GM12878 (cell line): Measurements from ENCODE around the gene GPR152. TPM values are rescaled to one million over a fixed set of nuclear protein-coding genes. Genes with fewer than 3 reads are reported as not detected.

Experiments
- ATAC-seq: fragments of 200-7000 bp; cut with Tn5 transposase; 3 replicates; pipeline ENCODE4 v1.9.1; 2020; ENCODE audit warnings: mild to moderate bottlenecking, moderate library complexity
- BruUV-seq: library from RNA; stranded (reverse); fragments of 400-500 nt; replicated peaks from 2 replicates; lab custom pipeline; 2021; lab: Mats Ljungman, UMichigan
- CTCF ChIA-PET: fragments of 300-600 bp; sonication (Branson Sonifier 250); formaldehyde crosslinking; extraction: SDS; loops from one replicate; lab custom pipeline; 2021; ENCODE audit warnings: inconsistent platforms; lab: Yijun Ruan, JAX
- POLR2A ChIA-PET: fragments of 350-600 bp; formaldehyde crosslinking; extraction: SDS; loops from one replicate; lab custom pipeline; 2021; ENCODE audit warnings: inconsistent platforms; lab: Charles Lee
- RAD21 ChIA-PET: fragments of 300-600 bp; sonication (Branson Sonifier 250); formaldehyde crosslinking; loops from one replicate; lab custom pipeline; 2023; ENCODE audit warnings: antibody characterized with exemption; ENCODE audit not compliant: unreplicated experiment; lab: Charles Lee
- SMC1A ChIA-PET: fragments of 300-600 bp; sonication (Branson Sonifier 250); formaldehyde crosslinking; loops from one replicate; lab custom pipeline; 2023; ENCODE audit not compliant: unreplicated experiment, uncharacterized antibody; lab: Charles Lee
- DNase-seq: peaks from one replicate; pipeline ENCODE4 v3.0.0-alpha.2; 2011; ENCODE audit warnings: low read depth, low spot score
- FAIRE-seq: peaks from 3 replicates; lab custom pipeline; 2011; peaks lifted over from hg19 to GRCh38; lab: Jason Lieb, UNC
- H2AFZ ChIP-seq: 2 replicates; pipeline ENCODE4 v1.6.0; 2011; ENCODE audit warnings: low read depth, low read length, control low read depth; ENCODE audit not compliant: control insufficient read depth
- H3K27ac ChIP-seq: 2 replicates; pipeline ENCODE4 v1.5.1; 2011; ENCODE audit warnings: control low read depth; ENCODE audit not compliant: control insufficient read depth, insufficient read depth
- H3K27me3 ChIP-seq, 2 experiments: replicated peaks in 1 of 2; 2 replicates each; pipeline versions ENCODE4 v1.6.0 to v1.6.1; 2011; ENCODE audit warnings: low read length in 1 of 2; ENCODE audit not compliant: control insufficient read depth in 2 of 2, insufficient read depth in 2 of 2
- H3K36me3 ChIP-seq, 2 experiments: 2 replicates each; pipeline ENCODE4 v1.5.1; 2011; ENCODE audit warnings: low read length in 1 of 2; ENCODE audit not compliant: control insufficient read depth in 2 of 2, insufficient read depth in 2 of 2
- H3K4me1 ChIP-seq: 2 replicates; pipeline ENCODE4 v1.6.1; 2011; ENCODE audit warnings: mild to moderate bottlenecking, low read length, moderate library complexity, mixed read lengths; ENCODE audit not compliant: control insufficient read depth, insufficient read depth
- H3K4me2 ChIP-seq: 2 replicates; pipeline ENCODE4 v1.6.0; 2011; ENCODE audit warnings: control low read depth; ENCODE audit not compliant: control insufficient read depth, insufficient read depth
- H3K4me3 ChIP-seq: fragments of 200-600 bp; sonication (generic); 2 replicates; pipeline ENCODE4 v1.5.1; 2016
- H3K79me2 ChIP-seq: 2 replicates; pipeline ENCODE4 v1.6.0; 2011; ENCODE audit warnings: low read length; ENCODE audit not compliant: control insufficient read depth, insufficient read depth
- H3K9ac ChIP-seq: 2 replicates; pipeline ENCODE4 v1.8.0; 2011; ENCODE audit warnings: low read length, control low read depth, mixed read lengths; ENCODE audit not compliant: control insufficient read depth, insufficient read depth
- H3K9me3 ChIP-seq: replicated peaks from 3 replicates; pipeline ENCODE4 v1.5.1; 2011; ENCODE audit warnings: mild to moderate bottlenecking, low read length; ENCODE audit not compliant: control insufficient read depth, insufficient read depth
- H4K20me1 ChIP-seq: 2 replicates; pipeline ENCODE4 v1.6.0; 2011; ENCODE audit not compliant: control insufficient read depth, insufficient read depth
- IKZF2 ChIP-seq, 2 experiments: fragments of 450-650 bp; IDR thresholded peaks; 2 replicates each; pipeline ENCODE4 v1.6.1; 2017; ENCODE audit warnings: mild to moderate bottlenecking in 2 of 2, moderate library complexity in 2 of 2
- IRF4 ChIP-seq: IDR thresholded peaks from 2 replicates; pipeline ENCODE4 v1.6.1; 2011; ENCODE audit warnings: low read depth, low read length
- RAD51 ChIP-seq: fragments of 450-650 bp; IDR thresholded peaks from 2 replicates; pipeline ENCODE4 v1.6.1; 2016; ENCODE audit warnings: moderate library complexity, mild to moderate bottlenecking, inconsistent platforms
- ZBTB33 ChIP-seq: fragments of 450-650 bp; IDR thresholded peaks from 2 replicates; pipeline ENCODE4 v1.6.1; 2017; ENCODE audit warnings: mild to moderate bottlenecking
- WGBS: methylation state at CpG from one replicate; pipeline ENCODE4 v1.1.6; 2016; ENCODE audit warnings: low lambda C conversion rate; ENCODE audit not compliant: insufficient replicate concordance, insufficient coverage; ENCODE audit errors: missing lambda C conversion rate; 5-methylcytosine and 5-hydroxymethylcytosine counted together
- in situ Hi-C: fragments of 300-500 bp; cut with MboI; formaldehyde crosslinking; loops from 9 replicates; pipeline ENCODE4 v1.14.3; 2018; ENCODE audit warnings: mixed read lengths
- intact Hi-C: fragments of 100-400 bp; cut with micrococcal nuclease; formaldehyde crosslinking; loops from one replicate; pipeline ENCODE4 v1.14.2; 2022; ENCODE audit not compliant: unreplicated experiment
- polyA plus RNA-seq, 11 experiments: library from polyadenylated mRNA; depleted of rRNA in 4 of 11; unstranded in 6 of 11; stranded (reverse) in 5 of 11; fragments of >200 nt; fragmentation: Nextera tagmentation in 4 of 11; fragmentation: Illumina TruSeq in 1 of 11; extraction: Ambion mirVana in 4 of 11; extraction: Trizol in 1 of 11; gene quantifications; 1 replicate in 1 of 11; 2 replicates in 10 of 11; pipeline versions ENCODE4 v1.2.1 to v1.2.3, GENCODE V29; 2011 to 2016; ENCODE audit warnings: inconsistent platforms in 2 of 11, missing spikeins in 2 of 11, low read depth in 1 of 11
- total RNA-seq, 4 experiments: library from RNA; depleted of rRNA in 3 of 4; stranded (reverse); fragments of >200 nt in 3 of 4; fragmentation: Illumina TruSeq in 1 of 4; extraction: Trizol in 1 of 4; gene quantifications; 2 replicates each; pipeline versions ENCODE4 v1.2.1 to v1.2.3, GENCODE V29; 2013 to 2021

The GPR152 gene
- total and polyA plus RNA-seq, 10 of the 15 experiments (the other 5 are each of a cell fraction or from before 2014, with no cell fraction given) = not detected

- Histone ChIP-seq H3K4me1 (peaks cover 8% of the 10 kb centered on the region), H3K27me3 (peaks cover 0 to 5% of the 10 kb centered on the region in 2 experiments; a peak in 3 of 4 replicates), H3K27ac (no peak overlapping the region), H3K79me2 (no peaks in the 10 kb centered on the region), H3K36me3 (no peaks in the 10 kb centered on the region), H3K9ac (no peak overlapping the region), H3K4me3 (no peak overlapping the region), H3K9me3 (no peaks in the 10 kb centered on the region), H2AFZ (no peak overlapping the region), H4K20me1 (no peaks in the 10 kb centered on the region), H3K4me2 (no peak overlapping the region)
- no peak for FAIRE-seq
- intact Hi-C loops (no loop called here), in situ Hi-C loops (no loop called here)
- ChIA-PET POLR2A (no interaction called here), CTCF (no interaction called here), RAD21 (no interaction called here), SMC1A (no interaction called here)
- WGBS = 36% methylated on average over 21 of the region's 21 CpGs
- DNase-seq = no peak
- BruUV-seq = no TSS peak
- TF ChIP-seq IKZF2 (IDR thresholded peaks at IDR 0.05) = no peak
- no peak for TF ChIP-seq IRF4
- TF ChIP-seq RAD51 = no peak
- no peak for TF ChIP-seq ZBTB33
- no peak for ATAC-seq
Measured at GRCh38 chr11:67416416-67417335, 35.9 kb downstream of the GPR152 start.
